ENCODE measurements around the gene KRT77.

KRT77 gene

DNA sequence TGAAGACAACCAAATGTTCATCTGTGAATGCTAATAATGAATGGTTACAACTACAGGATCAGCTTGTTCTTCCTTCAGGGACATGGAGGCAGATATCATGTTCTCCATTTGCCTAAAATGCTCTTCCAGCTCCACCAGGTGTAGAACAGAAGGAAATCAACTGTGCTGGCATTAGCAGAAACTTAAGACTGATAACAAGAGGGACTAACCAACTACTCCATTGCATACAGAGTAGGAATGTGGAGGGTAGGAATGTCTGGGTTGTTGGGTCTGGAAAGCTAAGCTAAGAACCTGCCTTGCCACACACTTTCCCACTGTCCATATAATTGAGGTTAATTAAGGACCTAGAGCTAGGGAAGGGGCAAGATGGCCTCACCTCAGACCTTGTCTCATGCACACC, 39.9 kb downstream of the KRT77 start:
- intact Hi-C loops (cut with DNase I): no loop called here
- DNase-seq: no peak

DNA sequence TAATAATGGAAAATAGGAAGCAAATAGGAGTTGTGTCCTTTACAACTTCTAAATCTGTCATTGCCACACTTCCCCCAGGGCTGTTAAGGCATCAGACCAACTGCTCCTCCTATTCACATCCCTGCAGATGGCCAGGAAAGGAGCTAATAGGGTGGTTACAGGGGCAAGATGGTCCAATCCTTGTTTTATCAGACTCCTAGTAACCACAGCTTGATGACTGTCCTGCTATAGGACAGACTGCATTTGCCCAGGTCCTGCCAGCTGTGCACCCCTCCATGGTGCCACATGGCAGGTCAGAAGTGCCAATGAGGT, 40.5 kb downstream of the KRT77 start:
- intact Hi-C loops (cut with DNase I): no loop called here

DNA sequence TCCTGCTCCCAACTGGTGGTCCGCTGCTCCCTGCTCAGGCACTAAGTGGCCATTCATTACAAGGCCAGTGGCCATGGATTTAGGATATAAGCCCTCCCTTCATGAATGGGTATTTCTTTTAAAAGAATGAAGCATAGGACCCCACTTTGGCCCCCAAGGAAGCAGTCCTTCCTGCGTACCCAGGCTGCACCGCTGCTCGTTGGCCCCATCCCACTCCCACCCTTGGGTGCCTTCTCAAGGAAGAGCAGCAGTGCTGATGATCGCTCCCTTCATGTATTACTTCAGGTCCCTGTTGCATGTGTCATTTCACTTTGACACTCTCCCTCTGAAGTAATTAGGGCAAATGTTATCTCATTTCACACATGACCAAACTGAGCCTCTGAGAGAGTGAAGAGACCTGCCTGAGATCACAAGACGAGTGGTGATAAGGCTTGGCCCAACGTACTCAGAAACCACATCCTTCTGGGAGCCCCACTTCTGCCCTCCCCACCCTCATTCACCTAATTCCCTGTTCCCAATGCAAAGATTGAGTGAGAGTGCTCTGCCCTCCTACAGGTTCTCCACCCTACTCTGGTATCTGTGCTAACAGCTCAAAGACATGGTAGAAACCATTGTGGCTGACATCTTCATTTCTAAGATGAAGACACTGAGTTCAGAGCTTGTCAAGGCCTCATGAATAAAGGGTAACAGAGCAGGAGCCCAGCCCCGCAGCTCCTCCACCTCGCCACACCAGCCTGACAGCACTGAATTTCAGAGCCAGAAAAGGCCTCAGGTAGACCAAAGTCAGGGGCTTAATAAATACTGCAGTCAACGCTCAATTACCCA, 41.0 kb downstream of the KRT77 start:
- intact Hi-C loops (cut with DNase I): no loop called here
- no peak for DNase-seq

More for the DNA sequence above, 40.5 kb downstream of the KRT77 start:
- no peak for DNase-seq

DNA sequence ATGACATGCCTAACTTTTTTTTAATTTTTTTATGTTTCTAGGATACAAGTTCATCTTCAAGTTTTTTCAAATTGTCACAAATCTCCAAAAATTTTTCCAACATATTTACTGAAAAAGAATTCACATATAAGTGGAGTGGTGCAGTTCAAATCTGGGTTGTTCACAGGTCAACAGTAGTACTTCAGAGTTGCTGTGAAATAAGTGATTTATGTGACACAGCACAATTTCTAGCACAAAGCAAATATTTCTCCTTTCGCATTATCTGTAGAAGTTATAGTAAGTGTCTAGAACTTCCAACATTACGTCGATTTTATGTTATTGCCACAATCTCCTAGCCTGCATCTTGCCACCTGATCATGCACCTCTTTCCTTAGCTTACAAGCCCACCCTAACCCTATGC, 41.7 kb downstream of the KRT77 start:
- no peak for DNase-seq
- intact Hi-C loops (cut with DNase I): no loop called here

DNA sequence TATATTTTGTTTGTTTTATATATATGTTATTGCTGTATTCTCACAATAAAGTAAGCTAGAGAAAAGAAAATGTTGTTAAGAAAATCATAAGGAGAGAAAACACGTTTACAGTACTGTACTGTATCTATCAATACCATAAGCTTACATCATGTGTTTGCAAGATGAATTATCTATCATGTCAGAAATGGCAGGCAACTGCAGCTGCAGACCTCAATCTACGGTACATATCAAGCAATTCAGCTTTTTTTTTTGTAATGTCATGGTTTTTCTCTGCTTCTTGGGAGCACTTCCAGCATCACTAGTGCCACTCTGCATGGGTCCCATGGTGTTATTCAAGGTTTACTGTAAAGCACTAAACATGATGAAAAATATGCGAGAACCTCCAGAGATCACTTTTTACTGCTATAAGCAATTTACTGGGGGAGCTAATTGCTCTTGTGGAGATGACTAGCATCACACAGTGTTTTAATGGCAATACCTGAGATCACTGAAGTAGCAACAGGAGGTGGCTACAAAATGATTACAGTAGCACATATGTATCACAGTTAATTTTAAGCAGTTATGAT, 42.3 kb downstream of the KRT77 start:
- intact Hi-C loops (cut with DNase I): no loop called here
- DNase-seq: no peak

DNA sequence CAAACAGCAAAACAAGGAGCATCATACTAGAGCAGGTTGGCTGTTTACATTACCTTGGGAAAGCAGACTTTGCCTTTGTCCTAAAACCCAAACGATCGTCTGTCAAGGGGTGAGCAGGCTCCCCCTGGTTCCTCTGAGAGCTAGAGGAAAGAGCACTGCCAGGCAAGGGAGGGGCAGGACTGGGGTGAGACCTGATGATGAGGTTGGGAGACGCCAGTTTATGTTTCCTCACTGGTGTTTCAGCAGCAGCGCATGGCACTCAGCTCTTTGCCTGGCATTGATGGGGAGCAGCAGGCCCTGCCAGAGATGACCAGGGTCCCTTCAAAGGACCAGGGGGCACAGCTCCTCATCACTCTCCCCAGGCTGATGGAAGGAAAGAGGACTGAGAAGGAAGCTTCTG, 43.4 kb downstream of the KRT77 start:
- intact Hi-C loops (cut with DNase I): no loop called here
- no peak for DNase-seq

DNA sequence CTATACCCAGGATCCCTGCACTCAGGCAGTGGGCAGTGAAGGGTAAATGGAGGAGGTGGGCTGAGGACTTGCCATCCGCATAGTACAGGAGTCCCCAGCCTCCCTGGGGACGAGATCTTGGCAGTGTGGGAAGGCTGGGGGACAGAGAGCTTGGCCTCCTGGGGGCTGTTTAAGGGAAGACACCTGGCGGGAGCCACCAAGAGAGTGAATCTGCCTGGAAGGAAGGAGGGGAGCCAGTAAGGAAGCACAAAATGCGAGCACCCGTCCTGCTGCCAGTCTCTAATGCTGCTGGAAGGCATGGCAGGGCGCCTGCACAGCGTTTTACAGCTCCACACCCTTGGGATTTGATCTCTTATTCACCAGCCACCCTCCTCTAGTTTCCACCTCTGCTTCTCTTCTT, 43.9 kb downstream of the KRT77 start:
- intact Hi-C loops (cut with DNase I): no loop called here
- DNase-seq: no peak

DNA sequence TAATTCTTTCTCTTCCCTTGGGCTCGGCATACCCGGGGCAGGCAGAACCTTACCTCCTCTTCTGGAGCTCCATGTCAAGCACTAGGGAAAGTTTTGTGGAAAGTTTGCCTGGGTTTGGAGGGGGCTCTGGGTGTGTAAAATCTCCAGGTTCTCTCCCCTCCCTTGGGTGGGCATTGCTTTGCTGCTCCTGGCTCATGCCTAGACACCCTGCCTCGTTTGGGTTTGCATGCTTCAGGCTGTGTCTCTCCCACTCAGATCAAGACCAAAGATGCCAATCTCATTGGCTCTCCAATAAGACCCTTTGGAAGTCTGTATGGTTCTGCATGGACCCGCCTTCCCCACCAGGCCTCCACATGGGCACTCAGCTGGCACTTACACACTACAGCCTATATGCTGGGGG, 45.1 kb downstream of the KRT77 start:
- intact Hi-C loops (cut with DNase I): no loop called here
- DNase-seq: no peak

DNA sequence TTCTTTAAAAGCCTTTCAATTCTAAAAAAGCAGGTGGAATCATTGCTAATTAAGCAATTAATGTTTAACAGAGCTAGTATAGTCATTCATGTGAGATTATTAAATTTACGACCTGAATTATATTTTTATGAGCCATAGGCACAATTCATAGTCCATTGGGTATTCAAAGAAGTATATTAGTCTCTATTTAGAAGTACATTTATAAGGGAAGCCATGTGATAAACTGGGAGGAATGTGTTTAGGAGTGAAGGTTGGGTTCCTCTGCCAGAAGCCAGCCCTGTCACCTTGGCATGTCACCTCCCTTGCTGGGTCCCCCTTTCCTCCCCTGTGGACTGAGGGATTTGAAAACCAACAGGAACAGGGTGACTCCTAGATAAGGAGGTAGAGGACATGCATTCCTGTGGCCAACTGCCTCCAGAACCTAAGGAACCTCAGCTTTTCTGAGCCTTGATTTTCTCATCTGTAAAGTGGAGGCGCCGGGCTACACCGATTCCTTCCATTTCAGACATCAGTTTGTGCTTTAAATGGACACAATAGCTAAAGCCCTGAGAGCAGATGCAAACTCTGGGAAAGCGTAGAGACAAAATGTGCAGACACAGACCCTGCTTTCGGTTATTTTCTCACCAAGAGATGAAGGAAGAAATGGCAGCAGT, 45.9 kb downstream of the KRT77 start:
- intact Hi-C loops (cut with DNase I): no loop called here

DNA sequence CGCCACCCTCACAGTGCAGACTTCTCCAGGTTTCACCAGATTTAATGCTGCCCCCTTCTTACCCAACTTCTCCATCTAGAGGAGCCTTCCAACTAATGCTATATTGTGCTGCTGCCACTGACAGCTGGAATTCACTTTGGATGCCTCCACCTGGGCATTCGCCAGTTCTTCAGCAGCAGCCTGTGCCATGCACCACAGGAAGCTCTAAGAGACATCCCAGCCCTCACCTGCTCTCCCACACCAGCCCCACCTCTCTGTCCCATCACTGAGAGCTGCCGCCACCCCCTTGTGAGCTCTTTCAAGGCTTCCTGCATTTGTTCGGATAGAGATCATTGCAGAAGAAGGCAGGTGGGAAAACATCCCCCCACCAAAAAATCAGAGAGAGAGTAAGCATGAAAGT, 46.7 kb downstream of the KRT77 start:
- intact Hi-C loops (cut with DNase I): no loop called here
- no peak for DNase-seq

More for the DNA sequence above, 45.9 kb downstream of the KRT77 start:
- no peak for DNase-seq

DNA sequence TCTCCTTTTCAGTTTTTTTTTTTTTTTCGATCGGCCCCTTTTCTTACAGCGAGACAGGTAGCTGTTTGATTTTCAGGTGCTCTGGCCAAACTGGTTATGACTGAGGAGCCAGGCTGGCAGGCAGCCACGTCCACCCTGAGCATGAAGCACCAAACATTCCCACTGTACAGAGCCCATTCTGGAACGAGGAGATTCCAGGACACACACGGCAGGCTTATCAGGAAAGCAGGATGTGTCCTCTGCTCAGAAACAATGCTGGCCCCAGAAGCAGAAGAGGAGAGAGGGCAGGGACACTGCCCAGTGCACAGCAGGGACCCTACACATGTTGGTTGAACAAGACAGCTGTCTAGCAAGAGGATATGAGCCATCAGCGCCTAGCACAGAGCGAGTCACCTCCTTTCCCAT, 47.6 kb downstream of the KRT77 start:
- intact Hi-C loops (cut with DNase I): no loop called here
- no peak for DNase-seq

DNA sequence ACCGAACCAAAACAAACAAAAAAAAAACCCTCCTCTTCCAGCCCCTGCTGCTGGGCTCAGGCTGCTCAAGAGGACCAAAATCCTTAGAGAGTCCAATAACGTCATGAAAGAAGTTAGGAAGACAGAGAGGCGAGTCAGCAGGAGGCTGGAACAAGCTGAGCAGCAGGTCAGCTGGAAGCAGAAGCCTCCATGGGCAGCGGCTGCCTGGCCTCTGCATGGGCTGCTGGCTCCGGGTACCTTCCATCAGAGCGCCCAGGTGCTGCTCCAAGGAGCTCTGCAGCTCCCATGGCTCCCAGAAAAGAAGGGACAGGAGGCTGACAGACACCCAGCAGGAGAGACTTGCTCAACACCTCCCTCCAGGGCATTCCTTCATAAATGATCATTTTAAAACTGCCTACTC, 48.1 kb downstream of the KRT77 start:
- no peak for DNase-seq
- intact Hi-C loops (cut with DNase I): no loop called here

DNA sequence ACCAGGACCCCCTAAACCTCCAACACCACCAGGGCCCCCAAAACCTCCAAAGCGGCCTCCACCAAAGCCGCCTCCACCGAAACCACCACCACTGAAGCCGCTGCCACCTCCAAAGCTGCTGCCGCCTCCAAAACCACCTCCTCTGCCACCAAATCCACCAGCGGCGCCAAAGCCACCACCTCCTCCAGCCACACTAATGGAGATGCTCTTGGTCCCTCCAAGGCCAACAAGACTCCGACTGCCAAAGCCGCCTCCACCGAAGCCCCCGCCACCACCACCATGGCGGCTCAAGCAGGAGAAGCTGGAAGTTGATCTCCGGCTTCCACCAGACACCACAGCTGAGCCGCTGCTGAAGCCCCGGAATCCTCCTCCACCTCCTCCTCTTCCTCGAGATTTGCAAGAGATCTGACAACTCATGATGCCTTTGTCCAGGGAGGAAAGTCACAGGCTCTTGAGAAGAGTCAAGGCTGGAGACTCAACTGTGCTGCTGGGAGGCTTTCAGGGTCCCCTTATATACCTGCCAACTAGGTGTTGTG, 51.5 kb downstream of the KRT77 start, which contains the start of gene KRT2:
TSS of gene KRT2 (minus strand) at position 486 of the 536 bp plus-strand sequence. CDS start at position 417, 69 bp downstream.
- intact Hi-C loops (cut with DNase I): no loop called here
- DNase-seq: no peak

DNA sequence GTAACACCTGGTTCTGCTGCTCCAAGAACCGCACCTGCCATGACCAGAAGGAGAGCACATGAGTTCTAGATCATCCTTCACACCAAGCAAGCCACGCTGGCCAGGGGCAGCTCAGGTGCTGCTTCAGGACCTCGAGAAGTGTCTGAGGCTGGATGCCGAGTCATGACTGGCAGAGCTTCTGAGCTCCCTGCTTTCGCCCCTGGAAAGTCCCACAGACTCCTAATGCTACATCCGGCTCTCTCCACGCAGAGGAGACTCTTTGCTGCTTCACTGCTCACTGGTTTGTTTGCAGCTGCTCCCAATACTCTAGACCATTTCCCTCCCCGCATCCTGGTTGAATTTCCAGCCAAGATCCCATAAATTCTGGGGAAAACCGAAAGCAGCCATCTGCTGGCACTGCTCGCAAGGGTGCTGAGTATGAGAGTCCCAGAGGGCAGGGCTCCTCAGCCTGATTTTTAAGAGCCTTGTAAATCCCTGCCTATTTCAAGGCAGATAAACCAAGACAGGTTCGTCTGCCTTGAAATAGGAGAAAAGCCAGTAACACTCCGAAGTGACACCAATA, 52.7 kb downstream of the KRT77 start:
- intact Hi-C loops (cut with DNase I): no loop called here
- DNase-seq: no peak

DNA sequence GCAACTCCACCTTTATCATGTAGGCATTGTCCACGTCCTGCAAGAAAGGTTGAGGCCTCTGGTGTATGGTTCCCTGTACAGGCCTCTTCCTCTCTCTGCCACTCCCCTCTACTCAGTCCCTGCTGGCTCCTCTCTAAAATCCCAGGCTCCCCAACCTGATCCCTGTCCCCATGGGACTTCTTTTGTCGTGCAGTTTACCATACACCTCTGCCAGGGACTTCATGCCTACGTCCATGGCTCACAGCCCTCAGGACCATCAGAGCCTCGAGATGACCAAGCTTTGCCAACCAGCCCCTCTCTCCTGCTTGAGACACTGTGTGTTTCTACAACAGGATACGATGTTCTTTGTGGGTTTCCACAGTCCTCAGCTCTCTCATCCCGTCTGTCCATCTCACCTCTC, 54.3 kb downstream of the KRT77 start:
- intact Hi-C loops (cut with DNase I): no loop called here
- no peak for DNase-seq

DNA sequence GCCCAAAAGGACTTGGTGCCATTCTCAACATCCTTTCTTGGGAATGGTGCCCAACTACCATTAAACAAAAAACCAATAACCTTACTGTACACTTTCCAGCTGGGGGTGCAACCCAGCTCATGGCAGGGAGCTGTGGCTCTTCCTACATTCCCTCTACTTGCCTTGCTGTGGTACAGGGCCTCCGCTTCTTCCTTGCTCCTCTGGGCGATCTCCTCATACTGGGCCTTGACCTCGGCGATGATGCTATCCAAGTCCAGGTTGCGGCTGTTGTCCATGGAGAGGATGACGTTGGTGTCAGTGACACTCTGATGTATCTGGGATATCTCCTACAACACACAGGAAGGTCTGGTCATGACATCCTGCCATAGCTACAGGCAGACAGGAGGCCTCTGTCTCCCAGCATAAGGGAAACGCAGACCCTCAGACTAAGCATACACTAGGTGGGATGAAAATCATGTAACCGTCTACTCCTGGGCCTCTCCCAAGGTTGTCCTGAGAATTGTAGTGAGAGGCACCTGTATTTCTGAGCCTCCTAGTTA, 55.2 kb downstream of the KRT77 start:
- peak in 1 of 42 donors; percentile 22 for DNase-seq
- intact Hi-C loops (cut with DNase I): no loop called here

DNA sequence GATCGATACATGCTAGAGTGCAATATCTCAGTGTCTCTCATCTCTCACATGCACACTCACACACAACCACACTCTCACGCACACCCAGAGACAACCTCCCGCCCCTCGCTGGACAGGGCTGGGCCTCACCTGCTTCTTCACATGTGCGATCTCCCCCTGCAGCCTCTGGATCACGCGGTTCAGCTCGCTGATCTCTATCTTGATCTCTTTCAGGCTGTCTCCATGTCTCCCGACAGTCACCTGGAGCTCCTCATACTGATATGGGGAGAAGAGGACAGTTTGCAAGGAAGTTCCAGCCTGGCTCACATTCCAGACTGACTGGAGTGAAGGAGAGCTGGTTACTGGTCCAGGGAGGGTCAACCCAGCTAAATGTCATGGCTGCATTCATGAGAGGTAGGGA, 55.7 kb downstream of the KRT77 start:
- DNase-seq: no peak
- intact Hi-C loops (cut with DNase I): no loop called here

DNA sequence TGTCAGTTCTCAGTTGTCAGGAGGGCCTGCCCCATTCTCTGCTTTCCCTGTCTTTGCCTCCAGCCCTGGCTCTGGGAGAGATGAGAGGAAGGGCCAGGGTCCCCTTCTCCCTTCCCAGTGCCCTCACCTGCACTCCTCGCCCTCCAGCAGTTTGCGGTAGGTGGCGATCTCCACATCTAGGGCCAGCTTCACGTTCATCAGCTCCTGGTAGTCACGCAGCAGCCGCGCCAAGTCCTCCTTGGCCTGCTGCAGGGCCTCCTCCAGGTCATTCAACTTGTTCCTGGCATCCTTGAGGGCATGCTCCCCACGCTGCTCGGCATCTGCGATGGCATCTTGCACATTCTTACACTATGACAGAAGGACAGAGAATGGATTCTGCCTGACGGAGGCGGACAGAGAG, 56.7 kb downstream of the KRT77 start:
- DNase-seq: no peak
- intact Hi-C loops (cut with DNase I): no loop called here

DNA sequence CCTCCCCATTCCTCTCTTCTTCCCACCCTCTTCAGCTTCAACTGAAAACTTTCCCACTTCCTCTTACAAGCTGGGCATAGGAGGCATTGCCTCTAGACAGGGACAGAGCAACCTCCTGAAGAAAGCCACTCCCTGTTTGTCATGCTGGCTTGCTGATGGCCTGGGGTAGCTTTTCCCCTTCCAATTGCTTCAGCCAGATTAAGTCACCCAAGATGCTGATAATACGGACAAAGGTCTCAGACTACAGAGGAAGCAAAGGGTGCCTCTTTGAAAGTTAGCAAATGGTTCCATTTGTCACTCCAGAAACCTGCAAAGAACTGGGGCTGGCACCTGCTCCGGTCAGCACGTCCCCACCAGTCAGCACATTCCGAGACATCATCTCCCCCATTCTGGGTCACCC, 57.3 kb downstream of the KRT77 start:
- intact Hi-C loops (cut with DNase I): no loop called here
- DNase-seq: no peak

Measured in head of caudate nucleus (tissue), 42 donors.